H7 (cell line): ENCODE measurements around the gene RAPGEF6. TPM values are rescaled to one million over a fixed set of nuclear protein-coding genes. Genes with fewer than 3 reads are reported as not detected.
"Not testable (repeated sequence)": the region's sequence is repeated elsewhere in the genome, so short reads cannot be mapped to it uniquely, and the experiment has no call there.

Source experiments
- DNase-seq: peaks from one replicate; pipeline ENCODE4 v3.0.0; 2012
- H3K27me3 ChIP-seq: 2 replicates; pipeline ENCODE4 v1.6.0; 2011; ENCODE audit warnings: mild to moderate bottlenecking, low read length; ENCODE audit not compliant: control insufficient read depth, insufficient read depth
- H3K36me3 ChIP-seq: replicated peaks from 2 replicates; pipeline ENCODE4 v1.5.1; 2011; ENCODE audit warnings: low read length; ENCODE audit not compliant: control insufficient read depth, insufficient read depth
- H3K4me3 ChIP-seq: 2 replicates; pipeline ENCODE4 v1.5.1; 2011; ENCODE audit warnings: low read depth, mild to moderate bottlenecking, control low read depth, low read length, moderate library complexity; ENCODE audit not compliant: insufficient read depth
- total RNA-seq: library from RNA; depleted of rRNA; stranded (reverse); fragments of >200 nt; shearing (Covaris generic); gene quantifications from 2 replicates; pipeline ENCODE4 v1.2.3, GENCODE V29; 2014

Gene RAPGEF6
- total RNA-seq, 1 experiment from 2014 or later, result 6.1 TPM

DNA sequence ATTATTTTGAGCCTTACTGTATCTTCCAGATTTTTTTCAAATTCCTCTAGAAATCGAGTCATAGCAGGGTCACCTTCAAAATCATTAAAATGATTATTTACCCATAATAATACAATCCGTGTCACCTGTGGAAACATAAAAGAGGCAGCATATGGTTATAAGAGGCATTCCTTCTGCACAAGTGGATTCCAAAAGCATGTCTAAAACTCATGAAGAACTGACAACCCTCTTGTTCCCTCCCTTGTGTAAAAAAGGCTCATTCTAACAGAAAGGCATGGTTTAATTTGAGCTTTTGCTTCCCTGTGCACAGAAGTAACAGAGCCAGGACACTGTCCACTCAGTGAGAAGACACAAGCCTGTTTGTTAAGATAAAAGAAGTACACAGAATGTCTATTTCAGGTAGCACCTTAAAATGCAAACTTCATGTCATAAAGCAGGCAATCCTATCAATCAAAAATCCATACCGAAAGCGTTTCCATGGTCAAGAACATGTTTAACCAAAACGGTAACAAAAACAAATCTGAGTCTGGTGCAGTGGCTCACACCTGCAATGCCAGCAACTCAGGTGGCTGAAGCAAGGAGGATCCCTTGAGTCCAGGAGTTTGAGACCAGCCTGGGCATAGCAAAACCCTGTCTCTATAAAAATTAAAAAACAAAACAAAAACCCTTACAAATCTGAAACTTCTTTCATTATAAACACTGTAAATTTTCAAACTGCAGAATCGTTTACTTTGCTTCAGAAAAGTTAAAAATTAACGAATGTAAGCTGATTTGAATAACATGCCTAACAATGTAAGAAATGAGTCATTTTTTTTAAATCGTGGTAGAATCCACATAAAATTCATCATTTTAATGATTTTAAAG lies 139.3 kb downstream of the RAPGEF6 start:
- peaks cover 3% of the 10 kb centered on the region for H3K36me3 ChIP-seq
- DNase-seq, result no peak
- no peaks in the 10 kb centered on the region for H3K27me3 ChIP-seq
- H3K4me3 ChIP-seq, result no peak overlapping the region

DNA sequence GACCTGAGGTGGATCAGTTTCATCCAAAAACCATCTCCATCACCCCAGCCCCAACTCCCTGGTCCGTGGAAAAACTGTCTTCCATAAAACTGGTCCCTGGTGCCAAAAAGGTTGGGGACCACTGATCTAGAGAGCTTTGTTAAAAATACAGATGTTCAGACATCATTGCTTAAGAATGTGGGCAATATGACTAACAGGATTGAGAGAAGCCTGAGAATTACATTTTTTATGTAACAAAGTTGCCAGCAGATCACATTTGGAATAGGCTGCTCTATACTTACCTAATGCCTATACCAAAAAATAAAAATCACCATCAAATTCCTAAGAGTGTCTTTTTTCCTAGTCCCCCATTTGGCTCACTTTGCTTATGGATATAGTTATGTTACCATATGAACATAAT lies 143.3 kb downstream of the RAPGEF6 start:
- DNase-seq, result no peak
- no peaks in the 10 kb centered on the region for H3K27me3 ChIP-seq
- H3K4me3 ChIP-seq, result no peak overlapping the region
- H3K36me3 ChIP-seq, result peaks cover 1% of the 10 kb centered on the region; the same call in 1 of the 2 replicates

GRCh38 chr5:131488463-131488862 lies 146.6 kb downstream of the RAPGEF6 start:
- Histone ChIP-seq H3K4me3 (no peak overlapping the region), H3K27me3 (no peaks in the 10 kb centered on the region), H3K36me3 (peaks cover 1% of the 10 kb centered on the region; the same call in 1 of the 2 replicates)
- DNase-seq, result no peak

GRCh38 chr5:131487371-131487770 lies 147.7 kb downstream of the RAPGEF6 start:
- not testable (repeated sequence) for DNase-seq, H3K27me3 ChIP-seq, H3K4me3 ChIP-seq, H3K36me3 ChIP-seq

GRCh38 chr5:131482617-131483016 lies 152.4 kb downstream of the RAPGEF6 start:
- Histone ChIP-seq H3K4me3 (no peak overlapping the region), H3K27me3 (no peaks in the 10 kb centered on the region), H3K36me3 (peaks cover 1% of the 10 kb centered on the region; the same call in 1 of the 2 replicates)
- DNase-seq, result no peak

DNA sequence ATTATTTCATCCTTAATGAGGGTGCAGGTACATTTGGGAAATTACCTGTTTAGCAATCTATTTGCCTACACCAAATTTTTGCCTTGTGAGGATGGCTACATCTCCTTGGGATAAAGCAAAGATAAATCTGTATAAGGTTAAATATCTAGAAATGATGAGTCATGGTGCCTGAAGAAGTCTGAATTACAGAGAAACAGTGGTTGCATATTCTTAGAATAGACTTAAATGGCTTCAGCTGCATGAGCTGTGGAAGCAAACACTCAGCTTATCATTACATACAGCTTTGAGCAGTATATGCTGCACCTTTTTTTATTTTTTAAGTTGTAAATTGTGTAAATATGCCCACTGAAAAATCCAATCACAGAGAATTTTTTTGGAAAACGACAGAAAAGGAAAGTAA lies 153.5 kb downstream of the RAPGEF6 start:
- Histone ChIP-seq H3K36me3 (no peaks in the 10 kb centered on the region), H3K27me3 (no peaks in the 10 kb centered on the region), H3K4me3 (no peak overlapping the region)
- no peak for DNase-seq

GRCh38 chr5:131475541-131475941 lies 159.5 kb downstream of the RAPGEF6 start:
- no peak for DNase-seq
- Histone ChIP-seq H3K4me3 (no peak overlapping the region), H3K27me3 (no peaks in the 10 kb centered on the region), H3K36me3 (no peaks in the 10 kb centered on the region)

GRCh38 chr5:131473731-131474130 lies 161.3 kb downstream of the RAPGEF6 start:
- no peak overlapping the region for H3K4me3 ChIP-seq
- no peak for DNase-seq
- no peaks in the 10 kb centered on the region for H3K27me3 ChIP-seq
- no peaks in the 10 kb centered on the region for H3K36me3 ChIP-seq

- no peak for DNase-seq
- Histone ChIP-seq H3K36me3 (no peaks in the 10 kb centered on the region; the same call in 1 of the 2 replicates), H3K27me3 (no peaks in the 10 kb centered on the region), H3K4me3 (no peak overlapping the region)
These were observed 168.8 kb downstream of the RAPGEF6 start for GRCh38 chr5:131466171-131466766.

DNA sequence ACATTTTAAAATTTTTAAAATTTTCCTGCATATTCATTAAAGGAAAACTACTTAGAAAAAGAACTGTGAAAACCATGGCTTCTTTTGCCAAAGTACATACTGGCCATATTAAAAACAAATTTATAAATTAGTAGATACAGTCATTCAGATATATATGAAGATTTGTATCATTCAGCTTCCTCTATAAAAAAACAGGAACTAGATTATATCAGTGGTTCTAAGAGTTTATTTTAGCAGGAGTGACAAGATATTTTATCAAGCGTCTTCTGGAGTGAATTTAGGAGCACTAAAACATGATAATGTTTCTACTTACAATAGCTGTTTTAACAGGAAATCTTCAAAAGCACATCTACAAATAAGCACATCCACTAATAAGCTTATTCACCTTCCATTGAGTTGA lies 171.4 kb downstream of the RAPGEF6 start:
- no peaks in the 10 kb centered on the region; the same call in 1 of the 2 replicates for H3K36me3 ChIP-seq
- H3K4me3 ChIP-seq, result no peak overlapping the region
- H3K27me3 ChIP-seq, result no peaks in the 10 kb centered on the region
- no peak for DNase-seq

DNA sequence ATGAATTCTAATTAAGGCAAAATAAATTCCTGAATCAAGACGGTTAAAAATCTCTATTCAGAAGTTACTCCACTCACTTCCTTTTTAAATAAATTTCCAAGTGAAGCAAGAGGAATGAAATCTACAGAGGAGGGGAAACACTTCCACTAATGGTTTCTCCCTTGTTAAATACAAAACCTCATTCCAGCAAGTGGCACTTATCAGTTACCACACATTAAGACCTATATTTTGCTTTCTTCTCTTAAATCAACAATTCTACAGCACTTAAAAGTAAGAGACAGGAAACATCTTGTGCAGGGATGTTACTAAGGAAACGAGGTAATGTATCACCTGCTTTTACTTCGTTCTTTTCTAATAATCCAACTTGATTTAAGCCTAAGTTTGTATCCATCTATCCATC lies 172.6 kb downstream of the RAPGEF6 start:
- Histone ChIP-seq H3K36me3 (no peaks in the 10 kb centered on the region; the same call in 1 of the 2 replicates), H3K27me3 (no peaks in the 10 kb centered on the region), H3K4me3 (no peak overlapping the region)
- DNase-seq, result no peak

DNA sequence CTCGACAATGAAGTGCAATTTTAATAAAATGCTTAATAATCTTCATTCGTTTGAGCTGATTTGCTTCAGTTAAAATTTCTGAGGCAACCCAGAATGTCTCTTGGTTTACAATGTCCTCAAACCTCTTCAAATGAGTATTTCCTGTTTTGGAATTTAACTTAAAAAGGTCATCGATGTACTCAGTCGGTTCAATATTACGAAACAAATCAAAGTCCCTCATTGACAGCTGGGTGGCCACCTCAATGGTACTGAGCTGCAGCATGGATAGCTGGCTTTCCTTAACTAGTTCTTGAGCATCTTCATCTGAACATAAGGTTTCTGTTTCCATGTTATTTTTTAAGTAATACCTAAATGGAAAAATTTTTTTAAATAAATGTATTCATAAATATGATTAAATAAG lies 173.3 kb downstream of the RAPGEF6 start:
- DNase-seq, result no peak
- Histone ChIP-seq H3K27me3 (no peaks in the 10 kb centered on the region), H3K4me3 (no peak overlapping the region), H3K36me3 (no peaks in the 10 kb centered on the region; the same call in 1 of the 2 replicates)

DNA sequence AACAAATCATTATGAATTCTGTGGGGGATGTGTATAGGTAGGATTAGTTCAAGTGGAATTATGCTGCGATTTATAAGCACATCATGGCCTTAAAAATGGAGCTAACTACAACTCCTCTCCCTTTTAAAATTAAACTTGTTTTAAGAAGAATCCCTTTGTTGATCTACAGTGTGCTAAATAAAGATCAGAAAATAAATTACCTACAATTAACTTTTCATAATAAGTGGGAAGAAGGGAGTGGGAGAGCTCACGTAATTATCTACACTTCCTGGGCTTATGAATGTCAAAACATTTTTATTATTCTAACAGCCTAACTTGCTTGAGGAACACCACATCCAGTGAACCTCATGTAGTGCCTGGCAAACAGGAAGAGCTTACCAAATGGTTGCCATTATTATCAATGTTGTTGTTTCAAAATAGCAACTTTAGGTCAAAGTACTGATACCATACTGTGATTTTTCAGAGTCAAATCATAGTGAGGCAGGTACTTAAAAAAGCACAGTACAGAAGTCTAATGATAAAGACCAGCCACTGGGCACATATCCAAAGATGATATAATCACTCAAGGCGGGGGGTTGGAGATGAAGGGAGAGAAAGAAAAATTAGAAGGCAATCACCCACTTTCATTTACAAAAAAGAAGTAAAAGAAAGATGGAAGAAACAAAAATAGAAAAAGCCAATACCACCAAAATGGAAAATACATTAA lies 174.0 kb downstream of the RAPGEF6 start:
- Histone ChIP-seq H3K36me3 (no peaks in the 10 kb centered on the region; the same call in 1 of the 2 replicates), H3K27me3 (no peaks in the 10 kb centered on the region), H3K4me3 (no peak overlapping the region)
- no peak for DNase-seq

- H3K36me3 ChIP-seq, result no peaks in the 10 kb centered on the region; the same call in none of the 2 replicates
- no peak for DNase-seq
- no peak overlapping the region for H3K4me3 ChIP-seq
- H3K27me3 ChIP-seq, result no peaks in the 10 kb centered on the region
These were observed 174.9 kb downstream of the RAPGEF6 start for GRCh38 chr5:131460133-131460532.
